ENCODE data around the gene DAO. TPM values are rescaled to one million over a fixed set of nuclear protein-coding genes. Genes with fewer than 3 reads are reported as not detected.

The DAO gene
- polyA plus RNA-seq, 1 of the 3 experiments (the other 2 are of a cell fraction), result not detected

GRCh38 chr12:108907839-108908351 lies 28.0 kb downstream of the DAO start:
- CTCF ChIA-PET, result no interaction called here
- no peak for DNase-seq

GRCh38 chr12:108910336-108910735 lies 30.4 kb downstream of the DAO start:
- no peak for DNase-seq
- Histone ChIP-seq H2AFZ (ENCODE audit: low read depth) (no peak overlapping the region), H3K4me2 (no peak overlapping the region), H3K27ac (ENCODE audit: low read depth in 2 of 2, low read length in 1 of 2) (no peak overlapping the region), H3F3A (replicated peaks; ENCODE audit: insufficient read depth) (no peaks in the 10 kb centered on the region), H3K79me2 (ENCODE audit: insufficient read depth) (no peaks in the 10 kb centered on the region), H3K36me3 (replicated peaks in 1 of 2; ENCODE audit: control insufficient read depth in 1 of 2, insufficient read depth in 2 of 2, low read length in 1 of 2) (no peaks in the 10 kb centered on the region), H3K9me2 (no peaks in the 10 kb centered on the region), H3K4me3 (ENCODE audit: low read depth in 2 of 2, low read length in 1 of 2) (no peak overlapping the region), H3K4me1 (ENCODE audit: control insufficient read depth in 1 of 2, insufficient read depth in 2 of 2, low read depth in 1 of 2, low read length in 1 of 2) (no peaks in the 10 kb centered on the region), H4K20me1 (ENCODE audit: insufficient read depth) (no peaks in the 10 kb centered on the region), H3K27me3 (ENCODE audit: insufficient read depth) (no peaks in the 10 kb centered on the region), H3K9ac (no peak overlapping the region), H3K9me3 (no peaks in the 10 kb centered on the region)
- 68% methylated on average over 4 of the region's 5 CpGs for WGBS (ENCODE audit: low lambda C conversion rate)
- CTCF ChIA-PET, result no interaction called here
- POLR2A ChIA-PET, result no interaction called here
- TF ChIP-seq, protein P1, sequence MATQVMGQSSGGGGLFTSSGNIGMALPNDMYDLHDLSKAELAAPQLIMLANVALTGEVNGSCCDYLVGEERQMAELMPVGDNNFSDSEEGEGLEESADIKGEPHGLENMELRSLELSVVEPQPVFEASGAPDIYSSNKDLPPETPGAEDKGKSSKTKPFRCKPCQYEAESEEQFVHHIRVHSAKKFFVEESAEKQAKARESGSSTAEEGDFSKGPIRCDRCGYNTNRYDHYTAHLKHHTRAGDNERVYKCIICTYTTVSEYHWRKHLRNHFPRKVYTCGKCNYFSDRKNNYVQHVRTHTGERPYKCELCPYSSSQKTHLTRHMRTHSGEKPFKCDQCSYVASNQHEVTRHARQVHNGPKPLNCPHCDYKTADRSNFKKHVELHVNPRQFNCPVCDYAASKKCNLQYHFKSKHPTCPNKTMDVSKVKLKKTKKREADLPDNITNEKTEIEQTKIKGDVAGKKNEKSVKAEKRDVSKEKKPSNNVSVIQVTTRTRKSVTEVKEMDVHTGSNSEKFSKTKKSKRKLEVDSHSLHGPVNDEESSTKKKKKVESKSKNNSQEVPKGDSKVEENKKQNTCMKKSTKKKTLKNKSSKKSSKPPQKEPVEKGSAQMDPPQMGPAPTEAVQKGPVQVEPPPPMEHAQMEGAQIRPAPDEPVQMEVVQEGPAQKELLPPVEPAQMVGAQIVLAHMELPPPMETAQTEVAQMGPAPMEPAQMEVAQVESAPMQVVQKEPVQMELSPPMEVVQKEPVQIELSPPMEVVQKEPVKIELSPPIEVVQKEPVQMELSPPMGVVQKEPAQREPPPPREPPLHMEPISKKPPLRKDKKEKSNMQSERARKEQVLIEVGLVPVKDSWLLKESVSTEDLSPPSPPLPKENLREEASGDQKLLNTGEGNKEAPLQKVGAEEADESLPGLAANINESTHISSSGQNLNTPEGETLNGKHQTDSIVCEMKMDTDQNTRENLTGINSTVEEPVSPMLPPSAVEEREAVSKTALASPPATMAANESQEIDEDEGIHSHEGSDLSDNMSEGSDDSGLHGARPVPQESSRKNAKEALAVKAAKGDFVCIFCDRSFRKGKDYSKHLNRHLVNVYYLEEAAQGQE (IDR thresholded peaks at IDR 0.05; ENCODE audit: low read depth, low read length), result no peak
- TF ChIP-seq ELF1 (IDR thresholded peaks at IDR 0.05) (no peak), CTCF (IDR thresholded peaks at IDR 0.05) (no peak), SIN3A (IDR thresholded peaks at IDR 0.05; ENCODE audit: borderline replicate concordance, low read depth, low read length) (no peak), FOXM1 (IDR thresholded peaks at IDR 0.05; ENCODE audit: low read depth) (no peak), CHD2 (IDR thresholded peaks at IDR 0.05; ENCODE audit: low read length, partially characterized antibody) (no peak)

More at GRCh38 chr12:108907839-108908351, 28.0 kb downstream of the DAO start:
- WGBS (ENCODE audit: low lambda C conversion rate), result 18% methylated on average over 2 of the region's 2 CpGs
- H3K36me3 ChIP-seq (replicated peaks in 1 of 2; ENCODE audit: control insufficient read depth in 1 of 2, insufficient read depth in 2 of 2, low read length in 1 of 2), result no peaks in the 10 kb centered on the region
- no peaks in the 10 kb centered on the region for H3K79me2 ChIP-seq (ENCODE audit: insufficient read depth)
- no peaks in the 10 kb centered on the region for H3K9me2 ChIP-seq
- TF ChIP-seq ZBTB33 (IDR thresholded peaks at IDR 0.05; ENCODE audit: borderline replicate concordance, low read depth) (no peak), EP300 (IDR thresholded peaks at IDR 0.05; ENCODE audit: borderline replicate concordance in 1 of 2, low read depth in 1 of 2, low read length in 1 of 2) (no peak), RCOR1 (IDR thresholded peaks at IDR 0.05; ENCODE audit: low read length) (no peak), EZH2phosphoT487 (IDR thresholded peaks at IDR 0.05; ENCODE audit: borderline replicate concordance, low read depth) (no peak), JUND (IDR thresholded peaks at IDR 0.05) (no peak), TEAD4 (IDR thresholded peaks at IDR 0.05; ENCODE audit: borderline replicate concordance, insufficient read depth) (no peak), TAF1 (IDR thresholded peaks at IDR 0.05; ENCODE audit: borderline replicate concordance, low read depth, low read length) (no peak), CHD2 (IDR thresholded peaks at IDR 0.05; ENCODE audit: low read length, partially characterized antibody) (no peak), SIN3A (IDR thresholded peaks at IDR 0.05; ENCODE audit: borderline replicate concordance, low read depth, low read length) (no peak), FOXM1 (IDR thresholded peaks at IDR 0.05; ENCODE audit: low read depth) (no peak), TCF12 (IDR thresholded peaks at IDR 0.05) (no peak), RAD21 (IDR thresholded peaks at IDR 0.05; ENCODE audit: low read length) (no peak), POLR2AphosphoS5 (IDR thresholded peaks at IDR 0.05; ENCODE audit: low read depth, low read length) (no peak)
- H3K4me1 ChIP-seq (ENCODE audit: control insufficient read depth in 1 of 2, insufficient read depth in 2 of 2, low read depth in 1 of 2, low read length in 1 of 2), result no peaks in the 10 kb centered on the region
- no peaks in the 10 kb centered on the region for H3F3A ChIP-seq (replicated peaks; ENCODE audit: insufficient read depth)
- no peak overlapping the region for H3K27ac ChIP-seq (ENCODE audit: low read depth in 2 of 2, low read length in 1 of 2)
- no peaks in the 10 kb centered on the region for H4K20me1 ChIP-seq (ENCODE audit: insufficient read depth)
- no peaks in the 10 kb centered on the region for H3K27me3 ChIP-seq (ENCODE audit: insufficient read depth)
- no peak overlapping the region for H3K4me2 ChIP-seq
- no peak overlapping the region for H3K9ac ChIP-seq
- no peak overlapping the region for H3K4me3 ChIP-seq (ENCODE audit: low read depth in 2 of 2, low read length in 1 of 2)
- H2AFZ ChIP-seq (ENCODE audit: low read depth), result no peak overlapping the region
- POLR2A ChIA-PET, result no interaction called here
- H3K9me3 ChIP-seq, result no peaks in the 10 kb centered on the region
